ENCODE data around the gene SMIM1. TPM values are rescaled to one million over a fixed set of nuclear protein-coding genes. Genes with fewer than 3 reads are reported as not detected.

SMIM1 gene
- total and polyA plus RNA-seq, 5 donors from 2014 or later: 0.62 to 1.2 (median 0.81) TPM

GRCh38 chr1:3821004-3821403 lies 48.5 kb downstream of the SMIM1 start:
- Histone ChIP-seq H3K36me3 (ENCODE audit: control insufficient read depth, insufficient read depth, low read length) (peaks cover 41% of the 10 kb centered on the region), H3K27ac (ENCODE audit: insufficient read depth, low read length, poor library complexity, severe bottlenecking) (no peak overlapping the region), H3K27me3 (ENCODE audit: control insufficient read depth, insufficient read depth, low read length) (no peaks in the 10 kb centered on the region), H3K9me3 (ENCODE audit: control insufficient read depth in 2 of 2, low read length in 2 of 2) (no peaks in the 10 kb centered on the region), H3K4me3 (ENCODE audit: low read depth, low read length) (no peak overlapping the region), H3K4me1 (ENCODE audit: control insufficient read depth, insufficient read depth, low read length, poor library complexity, severe bottlenecking) (no peaks in the 10 kb centered on the region)
- H3K27ac Mint-ChIP-seq: no peak overlapping the region
- ATAC-seq (ENCODE audit: low read depth in 2 of 2) (no peak), DNase-seq (no peak)
- no peaks in the 10 kb centered on the region for H3K4me1 Mint-ChIP-seq
- peaks cover 39% of the 10 kb centered on the region for H3K36me3 Mint-ChIP-seq
- H3K4me3 Mint-ChIP-seq: no peak overlapping the region
- peaks cover 0 to 2% (median 0%) of the 10 kb centered on the region in 7 donors for H3K9me3 Mint-ChIP-seq
- H3K27me3 Mint-ChIP-seq: no peaks in the 10 kb centered on the region

GRCh38 chr1:3821447-3821846 lies 48.9 kb downstream of the SMIM1 start:
- H3K4me1 ChIP-seq (ENCODE audit: control insufficient read depth, insufficient read depth, low read length, poor library complexity, severe bottlenecking): no peaks in the 10 kb centered on the region
- peaks cover 41% of the 10 kb centered on the region for H3K36me3 Mint-ChIP-seq

GRCh38 chr1:3821908-3822307 lies 49.4 kb downstream of the SMIM1 start:
- DNase-seq: no peak
- H3K36me3 ChIP-seq (ENCODE audit: control insufficient read depth, insufficient read depth, low read length): peaks cover 46% of the 10 kb centered on the region

More at GRCh38 chr1:3821447-3821846, 48.9 kb downstream of the SMIM1 start:
- H3K36me3 ChIP-seq (ENCODE audit: control insufficient read depth, insufficient read depth, low read length): peaks cover 42% of the 10 kb centered on the region
- Mint-ChIP-seq H3K27me3 (no peaks in the 10 kb centered on the region), H3K27ac (no peak overlapping the region), H3K9me3 (peaks cover 0 to 2% (median 0%) of the 10 kb centered on the region in 7 donors), H3K4me1 (no peaks in the 10 kb centered on the region), H3K4me3 (no peak overlapping the region)
- ATAC-seq (ENCODE audit: low read depth in 2 of 2): no peak
- no peak overlapping the region for H3K27ac ChIP-seq (ENCODE audit: insufficient read depth, low read length, poor library complexity, severe bottlenecking)
- no peaks in the 10 kb centered on the region for H3K27me3 ChIP-seq (ENCODE audit: control insufficient read depth, insufficient read depth, low read length)
- DNase-seq: no peak
- no peak overlapping the region for H3K4me3 ChIP-seq (ENCODE audit: low read depth, low read length)
- no peaks in the 10 kb centered on the region for H3K9me3 ChIP-seq (ENCODE audit: control insufficient read depth in 2 of 2, low read length in 2 of 2)

GRCh38 chr1:3822421-3822820 lies 49.9 kb downstream of the SMIM1 start:
- H3K4me3 ChIP-seq (ENCODE audit: low read depth, low read length): no peak overlapping the region
- no peaks in the 10 kb centered on the region for H3K27me3 Mint-ChIP-seq
- no peak overlapping the region for H3K27ac Mint-ChIP-seq
- no peaks in the 10 kb centered on the region for H3K9me3 ChIP-seq (ENCODE audit: control insufficient read depth in 2 of 2, low read length in 2 of 2)
- no peak overlapping the region for H3K27ac ChIP-seq (ENCODE audit: insufficient read depth, low read length, poor library complexity, severe bottlenecking)
- peaks cover 44% of the 10 kb centered on the region for H3K36me3 Mint-ChIP-seq
- peaks cover 48% of the 10 kb centered on the region for H3K36me3 ChIP-seq (ENCODE audit: control insufficient read depth, insufficient read depth, low read length)
- H3K27me3 ChIP-seq (ENCODE audit: control insufficient read depth, insufficient read depth, low read length): no peaks in the 10 kb centered on the region
- H3K4me1 Mint-ChIP-seq: no peaks in the 10 kb centered on the region
- H3K4me3 Mint-ChIP-seq: no peak overlapping the region
- H3K9me3 Mint-ChIP-seq: peaks cover 0 to 2% (median 0%) of the 10 kb centered on the region in 7 donors
- H3K4me1 ChIP-seq (ENCODE audit: control insufficient read depth, insufficient read depth, low read length, poor library complexity, severe bottlenecking): no peaks in the 10 kb centered on the region
- ATAC-seq (ENCODE audit: low read depth in 2 of 2): no peak
- DNase-seq: no peak

More at GRCh38 chr1:3821908-3822307, 49.4 kb downstream of the SMIM1 start:
- Mint-ChIP-seq H3K27me3 (no peaks in the 10 kb centered on the region), H3K4me1 (no peaks in the 10 kb centered on the region), H3K36me3 (peaks cover 44% of the 10 kb centered on the region), H3K4me3 (no peak overlapping the region), H3K9me3 (peaks cover 0 to 2% (median 0%) of the 10 kb centered on the region in 7 donors), H3K27ac (no peak overlapping the region)
- Histone ChIP-seq H3K9me3 (ENCODE audit: control insufficient read depth in 2 of 2, low read length in 2 of 2) (no peaks in the 10 kb centered on the region), H3K4me1 (ENCODE audit: control insufficient read depth, insufficient read depth, low read length, poor library complexity, severe bottlenecking) (no peaks in the 10 kb centered on the region), H3K27me3 (ENCODE audit: control insufficient read depth, insufficient read depth, low read length) (no peaks in the 10 kb centered on the region), H3K4me3 (ENCODE audit: low read depth, low read length) (no peak overlapping the region), H3K27ac (ENCODE audit: insufficient read depth, low read length, poor library complexity, severe bottlenecking) (no peak overlapping the region)
- ATAC-seq (ENCODE audit: low read depth in 2 of 2): no peak

- Mint-ChIP-seq H3K27me3 (no peaks in the 10 kb centered on the region), H3K36me3 (peaks cover 47% of the 10 kb centered on the region), H3K27ac (no peak overlapping the region), H3K4me1 (no peaks in the 10 kb centered on the region), H3K4me3 (no peak overlapping the region), H3K9me3 (no peaks in the 10 kb centered on the region)
- ATAC-seq (ENCODE audit: low read depth in 2 of 2): no peak
- H3K9me3 ChIP-seq (ENCODE audit: control insufficient read depth in 2 of 2, low read length in 2 of 2): no peaks in the 10 kb centered on the region
- no peak for DNase-seq
- H3K27ac ChIP-seq (ENCODE audit: insufficient read depth, low read length, poor library complexity, severe bottlenecking): no peak overlapping the region
- H3K4me3 ChIP-seq (ENCODE audit: low read depth, low read length): no peak overlapping the region
- H3K27me3 ChIP-seq (ENCODE audit: control insufficient read depth, insufficient read depth, low read length): no peaks in the 10 kb centered on the region
- peaks cover 66% of the 10 kb centered on the region for H3K36me3 ChIP-seq (ENCODE audit: control insufficient read depth, insufficient read depth, low read length)
- no peaks in the 10 kb centered on the region for H3K4me1 ChIP-seq (ENCODE audit: control insufficient read depth, insufficient read depth, low read length, poor library complexity, severe bottlenecking)
Measured at GRCh38 chr1:3824650-3825049, 52.1 kb downstream of the SMIM1 start.

GRCh38 chr1:3825356-3825755 lies 52.8 kb downstream of the SMIM1 start:
- ATAC-seq (ENCODE audit: low read depth in 2 of 2) (no peak), DNase-seq (no peak)
- Mint-ChIP-seq H3K4me1 (no peaks in the 10 kb centered on the region), H3K27ac (no peak overlapping the region), H3K36me3 (peaks cover 44% of the 10 kb centered on the region), H3K4me3 (no peak overlapping the region), H3K9me3 (no peaks in the 10 kb centered on the region), H3K27me3 (no peaks in the 10 kb centered on the region)
- Histone ChIP-seq H3K4me3 (ENCODE audit: low read depth, low read length) (no peak overlapping the region), H3K27ac (ENCODE audit: insufficient read depth, low read length, poor library complexity, severe bottlenecking) (no peak overlapping the region), H3K27me3 (ENCODE audit: control insufficient read depth, insufficient read depth, low read length) (no peaks in the 10 kb centered on the region), H3K36me3 (ENCODE audit: control insufficient read depth, insufficient read depth, low read length) (peaks cover 65% of the 10 kb centered on the region), H3K4me1 (ENCODE audit: control insufficient read depth, insufficient read depth, low read length, poor library complexity, severe bottlenecking) (no peaks in the 10 kb centered on the region), H3K9me3 (ENCODE audit: control insufficient read depth in 2 of 2, low read length in 2 of 2) (no peaks in the 10 kb centered on the region)

Other genes with a start within 250 kb of the SMIM1 start
- gene MEGF6, start 161.2 kb upstream of the SMIM1 start, total RNA-seq: 123 TPM
- gene MEGF6, start 161.2 kb upstream of the SMIM1 start, polyA plus RNA-seq: 1 to 10 TPM; 4.7 to 9.8 (median 6.5) TPM
- 26.9 TPM for gene TPRG1L, start 147.7 kb upstream of the SMIM1 start, total RNA-seq
- 10 to 100 TPM; 34.3 to 35.9 (median 35.1) TPM for gene TPRG1L, start 147.7 kb upstream of the SMIM1 start, polyA plus RNA-seq
- 37.1 TPM for gene WRAP73, start 122.6 kb upstream of the SMIM1 start, total RNA-seq
- gene WRAP73, start 122.6 kb upstream of the SMIM1 start, polyA plus RNA-seq: 10 to 100 TPM; 27.9 to 36.5 (median 33.2) TPM
- gene TP73, start 120.2 kb upstream of the SMIM1 start, total RNA-seq: not detected
- gene TP73, start 120.2 kb upstream of the SMIM1 start, polyA plus RNA-seq: under 1 TPM in 2 of 4 donors, not detected in 2; 0.08 to 0.12 TPM
- gene CCDC27, start 20.3 kb upstream of the SMIM1 start, total RNA-seq: not detected
- not detected for gene CCDC27, start 20.3 kb upstream of the SMIM1 start, polyA plus RNA-seq
- 33.9 TPM for gene LRRC47, start 23.7 kb downstream of the SMIM1 start, total RNA-seq
- 10 to 100 TPM; 22.0 to 32.5 (median 25.7) TPM for gene LRRC47, start 23.7 kb downstream of the SMIM1 start, polyA plus RNA-seq
- 42.3 TPM for gene CEP104, start 84.5 kb downstream of the SMIM1 start, total RNA-seq
- 10 to 100 TPM; 13.5 to 18.8 (median 14.5) TPM for gene CEP104, start 84.5 kb downstream of the SMIM1 start, polyA plus RNA-seq
- 15.4 TPM for gene DFFB, start 84.7 kb downstream of the SMIM1 start, total RNA-seq
- 10 to 100 TPM; 11.2 to 14.4 (median 12.6) TPM for gene DFFB, start 84.7 kb downstream of the SMIM1 start, polyA plus RNA-seq
- 15.4 TPM for gene C1orf174, start 127.5 kb downstream of the SMIM1 start, total RNA-seq
- gene C1orf174, start 127.5 kb downstream of the SMIM1 start, polyA plus RNA-seq: 10 to 100 TPM; 22.0 to 33.3 (median 26.9) TPM

Data from CD4-positive, CD25-positive, alpha-beta regulatory T cell (primary cell).